HFF-Myc (cell line): ENCODE measurements around the gene ADGRA1.

Source experiments
- DNase-seq: peaks from one replicate; pipeline ENCODE4 v3.0.0-alpha.2; 2011; ENCODE audit warnings: low read depth; ENCODE audit errors: extremely low read depth
- H3K4me3 ChIP-seq: replicated peaks from 2 replicates; pipeline ENCODE4 v1.5.1; 2011; ENCODE audit warnings: low read depth, mild to moderate bottlenecking, control low read depth, low read length
- CTCF ChIP-seq: IDR thresholded peaks from 2 replicates; pipeline ENCODE4 v1.5.1; 2012; ENCODE audit warnings: mild to moderate bottlenecking, low read depth, low read length, control low read depth; ENCODE audit errors: missing control alignments

Gene ADGRA1

GRCh38 chr10:133060022-133060421, 27.7 kb upstream of the ADGRA1 start:
- DNase-seq, result no peak
- no peak for TF ChIP-seq CTCF
- no peak overlapping the region for H3K4me3 ChIP-seq

GRCh38 chr10:133060466-133060865, 27.3 kb upstream of the ADGRA1 start:
- H3K4me3 ChIP-seq, result no peak overlapping the region
- TF ChIP-seq CTCF, result no peak
- no peak for DNase-seq

GRCh38 chr10:133060881-133061280, 26.8 kb upstream of the ADGRA1 start:
- no peak for TF ChIP-seq CTCF

GRCh38 chr10:133061296-133062038, 26.3 kb upstream of the ADGRA1 start:
- no peak overlapping the region for H3K4me3 ChIP-seq
- no peak for DNase-seq
- TF ChIP-seq CTCF, result no peak

More at GRCh38 chr10:133060881-133061280, 26.8 kb upstream of the ADGRA1 start:
- DNase-seq, result no peak
- no peak overlapping the region for H3K4me3 ChIP-seq

GRCh38 chr10:133062085-133062484, 25.6 kb upstream of the ADGRA1 start:
- TF ChIP-seq CTCF, result no peak
- no peak overlapping the region for H3K4me3 ChIP-seq
- no peak for DNase-seq

GRCh38 chr10:133062635-133063034, 25.1 kb upstream of the ADGRA1 start:
- no peak overlapping the region for H3K4me3 ChIP-seq
- DNase-seq, result no peak
- TF ChIP-seq CTCF, result no peak
